ENCODE measurements around the gene FBXO10.

Gene FBXO10

GRCh38 chr9:37495571-37495970, 80.6 kb downstream of the FBXO10 start:
- H3K9ac ChIP-seq (ENCODE audit: low read length), result no peak overlapping the region
- no peaks in the 10 kb centered on the region for H3F3A ChIP-seq (ENCODE audit: insufficient read depth, low read length)

GRCh38 chr9:37491939-37492338, 84.2 kb downstream of the FBXO10 start:
- no peak for DNase-seq
- H3F3A ChIP-seq (ENCODE audit: insufficient read depth, low read length), result no peaks in the 10 kb centered on the region
- no peak overlapping the region for H3K4me2 ChIP-seq (ENCODE audit: low read depth, low read length)
- H3K9me3 ChIP-seq (replicated peaks; ENCODE audit: insufficient read depth, low read length), result no peaks in the 10 kb centered on the region
- no peak overlapping the region for H2AFZ ChIP-seq (ENCODE audit: low read length)
- H3K9me2 ChIP-seq (replicated peaks; ENCODE audit: insufficient read depth, low read length), result no peaks in the 10 kb centered on the region
- H3K27ac ChIP-seq (ENCODE audit: low read length), result no peak overlapping the region
- H3K27me3 ChIP-seq (replicated peaks; ENCODE audit: insufficient read depth, low read length), result no peaks in the 10 kb centered on the region
- H3K79me2 ChIP-seq (ENCODE audit: low read length), result peaks cover 26% of the 10 kb centered on the region
- H4K20me1 ChIP-seq (ENCODE audit: insufficient read depth, low read length), result no peaks in the 10 kb centered on the region
- no peak overlapping the region for H3K4me3 ChIP-seq (ENCODE audit: low read length)
- H3K9ac ChIP-seq (ENCODE audit: low read length), result no peak overlapping the region
- H3K4me1 ChIP-seq (ENCODE audit: low read length), result peaks cover 14% of the 10 kb centered on the region; the same call in 1 of the 2 replicates
- peaks cover 9% of the 10 kb centered on the region; the same call in 1 of the 2 replicates for H3K36me3 ChIP-seq (replicated peaks; ENCODE audit: insufficient read depth, low read length)
- TF ChIP-seq EZH2phosphoT487 (IDR thresholded peaks at IDR 0.05; ENCODE audit: low read length), result no peak
- no peak for TF ChIP-seq CTCF (IDR thresholded peaks at IDR 0.05; ENCODE audit: low read length)

More at GRCh38 chr9:37495571-37495970, 80.6 kb downstream of the FBXO10 start:
- H3K4me1 ChIP-seq (ENCODE audit: low read length), result no peaks in the 10 kb centered on the region
- H3K4me2 ChIP-seq (ENCODE audit: low read depth, low read length), result no peak overlapping the region
- peaks cover 9% of the 10 kb centered on the region for H3K79me2 ChIP-seq (ENCODE audit: low read length)
- no peaks in the 10 kb centered on the region for H3K27me3 ChIP-seq (replicated peaks; ENCODE audit: insufficient read depth, low read length)
- H3K27ac ChIP-seq (ENCODE audit: low read length), result no peak overlapping the region
- H3K4me3 ChIP-seq (ENCODE audit: low read length), result no peak overlapping the region
- H3K36me3 ChIP-seq (replicated peaks; ENCODE audit: insufficient read depth, low read length), result peaks cover 15% of the 10 kb centered on the region; the same call in 1 of the 2 replicates
- no peak for TF ChIP-seq EZH2 (optimal IDR thresholded peaks at IDR 0.05; ENCODE audit: low read depth, low read length)
- TF ChIP-seq CTCF (IDR thresholded peaks at IDR 0.05; ENCODE audit: low read length), result no peak
- no peak for TF ChIP-seq EZH2phosphoT487 (IDR thresholded peaks at IDR 0.05; ENCODE audit: low read length)
- no peaks in the 10 kb centered on the region for H3K9me3 ChIP-seq (replicated peaks; ENCODE audit: insufficient read depth, low read length)
- H3K9me2 ChIP-seq (replicated peaks; ENCODE audit: insufficient read depth, low read length), result no peaks in the 10 kb centered on the region
- DNase-seq, result no peak
- H4K20me1 ChIP-seq (ENCODE audit: insufficient read depth, low read length), result no peaks in the 10 kb centered on the region
- no peak overlapping the region for H2AFZ ChIP-seq (ENCODE audit: low read length)

DNA sequence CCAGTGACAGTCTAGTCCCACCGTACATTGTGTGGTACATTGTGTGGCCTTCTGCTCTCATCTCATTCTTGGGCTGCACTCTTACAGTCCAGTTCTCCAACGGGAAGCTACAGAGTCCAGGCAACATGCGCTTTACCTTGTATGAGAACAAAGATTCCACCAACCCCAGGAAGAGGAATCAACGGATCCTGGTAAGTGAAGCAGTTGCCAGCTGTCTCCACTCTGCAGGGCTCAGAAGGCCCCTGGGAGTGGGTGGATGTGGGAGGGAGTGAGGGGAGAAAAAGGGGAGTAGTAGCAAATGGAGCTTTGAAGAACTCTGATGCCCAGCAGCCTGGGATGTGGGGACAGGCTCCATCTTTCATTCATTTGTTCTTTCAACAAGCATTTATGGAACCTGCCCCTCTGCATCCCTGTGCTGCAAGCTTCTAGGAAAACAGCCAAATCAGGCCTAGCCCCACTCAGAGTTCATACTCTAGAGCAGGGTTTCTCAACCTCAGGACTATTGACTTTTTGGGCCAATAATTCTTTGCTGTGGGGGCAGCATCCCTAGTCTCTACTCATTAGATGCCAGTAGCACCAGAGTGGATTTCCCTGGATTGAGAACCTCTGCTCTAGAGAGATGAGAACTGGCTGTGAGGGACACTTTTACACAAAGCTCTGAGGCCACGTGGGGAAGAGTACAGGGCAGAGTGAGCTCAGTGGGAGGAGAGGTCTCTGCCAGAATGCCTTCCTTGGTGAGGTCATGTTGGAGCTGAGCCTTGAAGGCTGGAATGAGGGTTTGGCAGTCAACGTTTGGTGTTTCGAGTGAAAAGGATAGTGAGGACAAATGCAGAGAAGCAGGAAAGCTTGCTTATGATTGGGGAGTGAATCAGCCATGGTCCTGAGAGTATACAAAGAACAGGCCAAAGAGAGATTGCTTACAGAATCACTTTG, 89.3 kb downstream of the FBXO10 start:
- peaks cover 37% of the 10 kb centered on the region for H3K79me2 ChIP-seq (ENCODE audit: low read length)
- no peaks in the 10 kb centered on the region for H3F3A ChIP-seq (ENCODE audit: insufficient read depth, low read length)
- peak overlapping the region; percentile 96 for H3K4me3 ChIP-seq (ENCODE audit: low read length)
- no peak overlapping the region for H3K27ac ChIP-seq (ENCODE audit: low read length)
- no peak for TF ChIP-seq CTCF (IDR thresholded peaks at IDR 0.05; ENCODE audit: low read length)
- no peak for TF ChIP-seq EZH2 (optimal IDR thresholded peaks at IDR 0.05; ENCODE audit: low read depth, low read length)
- TF ChIP-seq EZH2phosphoT487 (IDR thresholded peaks at IDR 0.05; ENCODE audit: low read length), result no peak
- H3K9me2 ChIP-seq (replicated peaks; ENCODE audit: insufficient read depth, low read length), result no peaks in the 10 kb centered on the region
- H3K36me3 ChIP-seq (replicated peaks; ENCODE audit: insufficient read depth, low read length), result peaks cover 1% of the 10 kb centered on the region; the same call in 1 of the 2 replicates
- no peaks in the 10 kb centered on the region for H4K20me1 ChIP-seq (ENCODE audit: insufficient read depth, low read length)
- peak overlapping the region; percentile 90 for H3K4me2 ChIP-seq (ENCODE audit: low read depth, low read length)
- no peaks in the 10 kb centered on the region for H3K27me3 ChIP-seq (replicated peaks; ENCODE audit: insufficient read depth, low read length)
- peak overlapping the region; percentile 85 for H2AFZ ChIP-seq (ENCODE audit: low read length)
- no peaks in the 10 kb centered on the region for H3K9me3 ChIP-seq (replicated peaks; ENCODE audit: insufficient read depth, low read length)
- no peak for DNase-seq
- peak overlapping the region; percentile 92 for H3K9ac ChIP-seq (ENCODE audit: low read length)
- peaks cover 20% of the 10 kb centered on the region for H3K4me1 ChIP-seq (ENCODE audit: low read length)
